Colonic mucosa (tissue), 4 donors: ENCODE measurements around the gene PTX4. TPM values are rescaled to one million over a fixed set of nuclear protein-coding genes. Genes with fewer than 3 reads are reported as not detected.

Experiments used
- DNase-seq: peaks from one replicate; pipeline ENCODE4 v3.0.0-alpha.2; 2020
- H3K27ac ChIP-seq: fragments of 200-600 bp; one replicate; pipeline ENCODE4 v1.8.0; 2021
- H3K27me3 ChIP-seq: fragments of 200-600 bp; one replicate; pipeline ENCODE4 v1.8.0; 2021
- H3K36me3 ChIP-seq: fragments of 200-600 bp; one replicate; pipeline ENCODE4 v1.8.0; 2021
- H3K4me1 ChIP-seq: fragments of 200-600 bp; one replicate; pipeline ENCODE4 v1.8.0; 2021; ENCODE audit warnings: mild to moderate bottlenecking
- H3K4me3 ChIP-seq: fragments of 200-600 bp; one replicate; pipeline ENCODE4 v1.8.0; 2021
- H3K9ac ChIP-seq, 2 donors: one replicate each; pipeline ENCODE4 v1.7.0; 2013; ENCODE audit warnings: control low read depth in 2 of 2, low read depth in 2 of 2, low read length in 2 of 2
- H3K9me3 ChIP-seq: fragments of 200-600 bp; one replicate; pipeline ENCODE4 v1.8.0; 2021
- CTCF ChIP-seq: fragments of 200-600 bp; IDR thresholded peaks from one replicate; pipeline ENCODE4 v1.8.0; 2022; ENCODE audit warnings: antibody characterized with exemption, mild to moderate bottlenecking
- intact Hi-C: fragments of 100-400 bp; cut with DNase I; formaldehyde crosslinking; loops from one replicate; pipeline ENCODE4 v1.14.1; 2022
- total RNA-seq, 2 donors: library from RNA; stranded (reverse); fragmentation: NEBNext Ultra II Directional in 1 of 2; extraction: Animal tissue kit (Norgen Biotek cat#: 25700) in 1 of 2; gene quantifications; one replicate each; pipeline ENCODE4 v1.2.1, GENCODE V29; 2021
- donor health status: healthy.
- donor health status: DM: no; HTN: no; CAD: no.
- donor health status: DM: no; HTN: no; CAD: no.

PTX4 gene
- total RNA-seq, 2 donors from 2014 or later: not detected

- no peaks in the 10 kb centered on the region for H3K9me3 ChIP-seq
- H3K36me3 ChIP-seq: no peaks in the 10 kb centered on the region
- H3K27me3 ChIP-seq: no peaks in the 10 kb centered on the region
- intact Hi-C loops: no loop called here
- TF ChIP-seq CTCF: no peak
- no peak overlapping the region for H3K9ac ChIP-seq
- DNase-seq: no peak
- no peak overlapping the region for H3K4me3 ChIP-seq
- no peak overlapping the region for H3K27ac ChIP-seq
- H3K4me1 ChIP-seq: peaks cover 10% of the 10 kb centered on the region
Measured at GRCh38 chr16:1477033-1477432, 11.7 kb downstream of the PTX4 start.

DNA sequence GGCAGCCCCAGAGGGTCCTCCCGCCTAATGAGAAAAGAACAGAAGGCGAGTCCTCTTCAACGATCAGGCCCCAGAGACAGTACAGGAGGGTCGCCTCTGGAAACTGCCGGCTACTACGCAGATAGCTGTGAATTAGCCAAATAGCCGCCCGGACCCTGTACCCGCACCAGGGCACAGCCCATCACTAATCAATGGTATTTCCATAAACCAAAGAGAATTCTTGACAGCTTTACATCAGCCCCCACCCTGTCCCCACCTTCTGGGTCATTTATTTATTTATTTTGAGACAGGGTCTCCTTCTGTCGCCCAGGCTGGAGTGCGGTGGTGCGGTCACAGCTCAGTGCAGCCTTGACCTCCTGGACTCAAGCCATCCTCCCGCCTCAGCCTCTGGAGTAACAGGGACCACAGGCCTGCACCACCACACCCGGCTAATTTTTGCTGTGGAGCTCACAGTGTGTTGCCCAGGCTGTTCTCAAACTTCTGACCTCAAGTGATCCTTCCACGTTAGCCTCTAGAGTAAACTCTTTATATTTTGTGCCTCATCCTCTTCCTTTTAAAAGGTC lies 13.1 kb downstream of the PTX4 start:
- intact Hi-C loops: no loop called here
- Histone ChIP-seq H3K36me3 (no peaks in the 10 kb centered on the region), H3K9me3 (no peaks in the 10 kb centered on the region), H3K4me3 (peak overlapping the region; percentile 92), H3K9ac (peak overlapping the region; percentile 85 to 88), H3K27me3 (no peaks in the 10 kb centered on the region), H3K4me1 (peaks cover 10% of the 10 kb centered on the region), H3K27ac (peak overlapping the region; percentile 79)
- no peak for TF ChIP-seq CTCF
- DNase-seq: no peak

- Histone ChIP-seq H3K9me3 (no peaks in the 10 kb centered on the region), H3K4me1 (peaks cover 10% of the 10 kb centered on the region), H3K9ac (peak within 1 kb of the TSS; percentile 85 to 88), H3K27ac (peak within 1 kb of the TSS; percentile 79), H3K27me3 (no peaks in the 10 kb centered on the region), H3K36me3 (no peaks in the 10 kb centered on the region), H3K4me3 (peak within 1 kb of the TSS; percentile 92)
- peak; percentile 93 for DNase-seq
- intact Hi-C loops: no loop called here
- no peak for TF ChIP-seq CTCF
Measured at GRCh38 chr16:1474796-1475551, 13.8 kb downstream of the PTX4 start, which contains the start of gene CLCN7. TSS of gene CLCN7 (minus strand) at chr16:1475028. CDS start at chr16:1474974, 54 bp downstream.

DNA sequence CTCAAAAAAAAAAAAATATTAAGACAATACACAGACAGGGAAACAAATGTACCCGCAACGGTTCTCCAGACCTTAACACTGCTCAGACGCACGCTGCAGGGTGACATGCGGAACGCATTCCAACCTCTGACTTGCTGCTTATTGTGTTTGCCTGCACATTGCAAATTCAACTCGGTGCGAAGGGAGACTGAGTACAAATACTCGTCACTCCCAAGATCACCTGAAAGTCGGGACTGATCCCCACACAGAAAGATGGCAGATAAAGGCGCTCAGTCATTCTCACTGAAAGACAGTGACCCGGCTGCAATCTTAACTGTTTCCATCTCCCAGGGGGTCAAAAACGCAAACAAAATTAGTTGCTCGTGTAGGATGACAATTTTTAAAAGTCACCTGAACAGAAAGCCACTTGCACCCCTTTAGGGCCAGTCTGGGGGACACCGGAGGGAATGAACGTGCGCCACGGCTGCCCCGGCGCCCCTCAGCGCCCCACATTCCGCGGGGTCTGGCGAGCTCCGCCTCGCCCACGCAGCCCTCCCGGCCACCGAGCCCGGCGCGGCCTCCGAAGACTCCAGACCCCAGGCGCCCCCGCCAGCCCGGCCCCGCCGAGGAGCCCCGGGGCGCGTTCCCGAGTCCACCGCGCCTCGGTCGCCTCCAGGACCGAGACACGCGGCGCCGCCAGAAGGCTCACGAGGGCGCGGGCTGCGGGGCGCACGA lies 14.5 kb downstream of the PTX4 start:
- no peak for DNase-seq
- H3K9me3 ChIP-seq: no peaks in the 10 kb centered on the region
- peak overlapping the region; percentile 79 to 85 for H3K9ac ChIP-seq
- peak overlapping the region; percentile 79 for H3K27ac ChIP-seq
- no peaks in the 10 kb centered on the region for H3K36me3 ChIP-seq
- H3K27me3 ChIP-seq: no peaks in the 10 kb centered on the region
- TF ChIP-seq CTCF: no peak
- intact Hi-C loops: no loop called here
- peaks cover 10% of the 10 kb centered on the region for H3K4me1 ChIP-seq
- peak overlapping the region; percentile 92 for H3K4me3 ChIP-seq

DNA sequence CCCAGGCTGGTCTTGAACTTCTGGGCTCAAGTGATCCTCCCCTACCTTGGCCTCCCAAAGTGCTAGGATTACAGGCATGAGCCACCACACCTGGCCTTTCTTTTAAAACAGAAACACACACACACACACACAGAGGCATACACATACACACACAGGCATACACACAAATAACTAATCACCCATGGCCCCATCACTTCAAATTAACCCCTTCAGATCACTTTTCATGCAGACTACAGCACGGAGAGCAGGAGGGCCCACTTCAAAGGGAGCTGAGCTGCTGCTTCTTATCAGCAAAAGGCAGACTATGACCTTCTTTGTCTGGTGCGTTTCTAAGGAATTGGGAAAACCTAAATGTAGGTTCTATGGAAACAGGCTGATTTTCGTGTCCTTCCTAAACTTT lies 15.8 kb downstream of the PTX4 start:
- H3K36me3 ChIP-seq: no peaks in the 10 kb centered on the region
- no peak overlapping the region for H3K9ac ChIP-seq
- no peaks in the 10 kb centered on the region for H3K9me3 ChIP-seq
- TF ChIP-seq CTCF: no peak
- peaks cover 10% of the 10 kb centered on the region for H3K4me1 ChIP-seq
- H3K4me3 ChIP-seq: no peak overlapping the region
- intact Hi-C loops: no loop called here
- DNase-seq: no peak
- no peaks in the 10 kb centered on the region for H3K27me3 ChIP-seq
- no peak overlapping the region for H3K27ac ChIP-seq
